ENCODE measurements around the gene TRRAP. TPM values are rescaled to one million over a fixed set of nuclear protein-coding genes. Genes with fewer than 3 reads are reported as not detected.

Gene TRRAP
- total and polyA plus RNA-seq, 2 experiments from 2014 or later = 14.9 to 58.7 TPM

GRCh38 chr7:98994046-98994944 is 116.0 kb downstream of the TRRAP start (continued):
- no peak for TF ChIP-seq REST (IDR thresholded peaks at IDR 0.05; ENCODE audit: unreplicated experiment)
- TF ChIP-seq EZH2 (IDR thresholded peaks at IDR 0.05; ENCODE audit: low read depth, unreplicated experiment) = no peak
- no peak for TF ChIP-seq POLR2AphosphoS5 (IDR thresholded peaks at IDR 0.05; ENCODE audit: low read depth)
- no peak for TF ChIP-seq NANOG (IDR thresholded peaks at IDR 0.05; ENCODE audit: borderline replicate concordance)
- TF ChIP-seq CTCF (conservative IDR thresholded peaks at IDR 0.05; ENCODE audit: low read depth in 2 of 2) = no peak
- TF ChIP-seq ZNF114 (CRISPR knock-in tag; IDR thresholded peaks at IDR 0.05) = no peak

GRCh38 chr7:98995111-98995510 is 116.8 kb downstream of the TRRAP start:
- H3F3A ChIP-seq (replicated peaks; ENCODE audit: low read depth) = no peaks in the 10 kb centered on the region
- no peaks in the 10 kb centered on the region for H3K9me2 ChIP-seq (ENCODE audit: insufficient read depth)
- no peak overlapping the region for H2AFZ ChIP-seq
- no peak overlapping the region for H3K27ac ChIP-seq (ENCODE audit: low read depth)
- H3K36me3 ChIP-seq (ENCODE audit: insufficient read depth) = peaks cover 18% of the 10 kb centered on the region
- no peaks in the 10 kb centered on the region for H3K79me2 ChIP-seq (replicated peaks; ENCODE audit: insufficient read depth)
- Mint-ChIP-seq H3K9me3 (no peaks in the 10 kb centered on the region), H3K36me3 (ENCODE audit: low read depth) (peaks cover 65% of the 10 kb centered on the region), H3K27ac (no peak overlapping the region), H3K4me1 (no peaks in the 10 kb centered on the region), H3K4me3 (no peak overlapping the region), H3K27me3 (ENCODE audit: insufficient read depth, low read depth, poor library complexity) (peaks cover 9% of the 10 kb centered on the region)
- no peaks in the 10 kb centered on the region for H3K4me1 ChIP-seq (ENCODE audit: insufficient read depth)
- ATAC-seq (no peak), DNase-seq (ENCODE audit: low spot score) (no peak)
- H4K20me1 ChIP-seq (replicated peaks; ENCODE audit: insufficient read depth) = peaks cover 14% of the 10 kb centered on the region
- no peaks in the 10 kb centered on the region for H3K27me3 ChIP-seq (ENCODE audit: insufficient read depth)
- H3K4me3 ChIP-seq = no peak overlapping the region
- no peak overlapping the region for H3K4me2 ChIP-seq
- TF ChIP-seq REST (IDR thresholded peaks at IDR 0.05; ENCODE audit: unreplicated experiment) (no peak), POLR2AphosphoS5 (IDR thresholded peaks at IDR 0.05; ENCODE audit: low read depth) (no peak), STAT1 (IDR thresholded peaks at IDR 0.05; ENCODE audit: unreplicated experiment) (no peak), JUNB (IDR thresholded peaks at IDR 0.05; ENCODE audit: unreplicated experiment) (no peak), EZH2phosphoT487 (IDR thresholded peaks at IDR 0.05; ENCODE audit: unreplicated experiment) (no peak), CTCF (conservative IDR thresholded peaks at IDR 0.05; ENCODE audit: low read depth in 2 of 2) (no peak), ZNF331 (CRISPR knock-in tag; IDR thresholded peaks at IDR 0.05; ENCODE audit: low read depth) (no peak), EZH2 (IDR thresholded peaks at IDR 0.05; ENCODE audit: low read depth, unreplicated experiment) (no peak), CREB1 (CRISPR knock-in tag; IDR thresholded peaks at IDR 0.05; ENCODE audit: low read depth) (no peak)

Data from GM23338 (cell line).